HEK293 (cell line): ENCODE results near the gene KRT16.
A peak's percentile ranks its signal among the peaks of the same experiment; 100 is the strongest.
"Not testable (repeated sequence)": the region's sequence is repeated elsewhere in the genome, so short reads cannot be mapped to it uniquely, and the experiment has no call there.

ENCODE experiments used
- CTCF ChIA-PET: fragments of 350-600 bp; formaldehyde crosslinking; extraction: SDS; loops from one replicate; lab custom pipeline; 2021; ENCODE audit warnings: antibody characterized with exemption; lab: Yijun Ruan, JAX
- POLR2A ChIA-PET: fragments of 300-600 bp; formaldehyde crosslinking; extraction: SDS; loops from one replicate; lab custom pipeline; 2020; ENCODE audit warnings: antibody characterized with exemption, inconsistent platforms; lab: Yijun Ruan, JAX
- H3K27ac ChIP-seq: fragments of 200-500 bp; sonication (Bioruptor generic); 2 replicates; pipeline ENCODE4 v1.5.1; 2014; ENCODE audit warnings: low read depth, low read length, control low read depth, inconsistent platforms; ENCODE audit errors: extremely low read depth
- H3K36me3 ChIP-seq, 2 experiments: fragments of 200-500 bp in 1 of 2; sonication (Bioruptor generic) in 1 of 2; 1 replicate in 1 of 2; 2 replicates in 1 of 2; pipeline ENCODE4 v1.5.1; 2014 to 2017; ENCODE audit warnings: inconsistent platforms in 2 of 2, low read length in 2 of 2; ENCODE audit not compliant: control insufficient read depth in 2 of 2, insufficient read depth in 1 of 2
- H3K4me1 ChIP-seq: fragments of 200-500 bp; sonication (Bioruptor generic); 2 replicates; pipeline ENCODE4 v1.5.1; 2014; ENCODE audit warnings: mild to moderate bottlenecking, low read length, inconsistent platforms; ENCODE audit not compliant: control insufficient read depth, insufficient read depth
- H3K4me3 ChIP-seq: 2 replicates; pipeline ENCODE4 v1.5.1; 2011; ENCODE audit warnings: low read depth, mild to moderate bottlenecking, control low read depth, low read length, moderate library complexity
- H3K9me3 ChIP-seq: fragments of 200-500 bp; sonication (Bioruptor generic); 2 replicates; pipeline ENCODE4 v1.5.1; 2014; ENCODE audit warnings: low read depth, low read length, inconsistent platforms; ENCODE audit not compliant: control insufficient read depth, insufficient read depth
- EGR2 ChIP-seq: fragments of 450-650 bp; formaldehyde crosslinking; IDR thresholded peaks from 2 replicates; pipeline ENCODE4 v1.5.1; 2016; ENCODE audit warnings: low read depth, missing biosample characterization, missing genetic modification characterization
- GLIS1 ChIP-seq: fragments of 450-650 bp; formaldehyde crosslinking; IDR thresholded peaks from 2 replicates; pipeline ENCODE4 v1.5.1; 2016; ENCODE audit warnings: missing biosample characterization, missing genetic modification characterization
- GLIS2 ChIP-seq: fragments of 450-650 bp; formaldehyde crosslinking; IDR thresholded peaks from 2 replicates; pipeline ENCODE4 v1.5.1; 2016; ENCODE audit warnings: missing biosample characterization, missing genetic modification characterization
- RBAK ChIP-seq: fragments of 450-650 bp; formaldehyde crosslinking; IDR thresholded peaks from 2 replicates; pipeline ENCODE4 v1.5.1; 2016; ENCODE audit warnings: missing biosample characterization, missing genetic modification characterization
- SP2 ChIP-seq: fragments of 450-650 bp; formaldehyde crosslinking; IDR thresholded peaks from 2 replicates; pipeline ENCODE4 v1.5.1; 2016; ENCODE audit warnings: missing biosample characterization, missing genetic modification characterization
- ZBTB17 ChIP-seq: fragments of 450-650 bp; formaldehyde crosslinking; IDR thresholded peaks from 2 replicates; pipeline ENCODE4 v1.5.1; 2016; ENCODE audit warnings: missing biosample characterization, missing genetic modification characterization
- ZEB2 ChIP-seq: fragments of 450-650 bp; formaldehyde crosslinking; IDR thresholded peaks from 2 replicates; pipeline ENCODE4 v1.5.1; 2016; ENCODE audit warnings: missing biosample characterization, missing genetic modification characterization
- ZNF175 ChIP-seq: fragments of 450-650 bp; formaldehyde crosslinking; IDR thresholded peaks from 2 replicates; pipeline ENCODE4 v1.5.1; 2016; ENCODE audit warnings: missing biosample characterization, missing genetic modification characterization
- ZNF239 ChIP-seq: fragments of 450-650 bp; formaldehyde crosslinking; IDR thresholded peaks from 2 replicates; pipeline ENCODE4 v1.5.1; 2016; ENCODE audit warnings: missing biosample characterization, missing genetic modification characterization
- ZNF426 ChIP-seq: fragments of 450-650 bp; formaldehyde crosslinking; IDR thresholded peaks from 2 replicates; pipeline ENCODE4 v1.5.1; 2017; ENCODE audit warnings: missing biosample characterization, missing genetic modification characterization, mild to moderate bottlenecking, inconsistent platforms, moderate library complexity
- ZNF529 ChIP-seq: fragments of 450-650 bp; formaldehyde crosslinking; IDR thresholded peaks from 2 replicates; pipeline ENCODE4 v1.5.1; 2017; ENCODE audit warnings: missing genetic modification characterization, missing biosample characterization; ENCODE audit not compliant: insufficient replicate concordance
- ZNF621 ChIP-seq: fragments of 450-650 bp; formaldehyde crosslinking; IDR thresholded peaks from 2 replicates; pipeline ENCODE4 v1.5.1; 2017; ENCODE audit warnings: missing biosample characterization, missing genetic modification characterization
- ZXDB ChIP-seq: fragments of 450-650 bp; formaldehyde crosslinking; IDR thresholded peaks from 2 replicates; pipeline ENCODE4 v1.5.1; 2016; ENCODE audit warnings: missing biosample characterization, missing genetic modification characterization
- TF ChIP-seq, protein P1 (sequence below): fragments of 450-650 bp; formaldehyde crosslinking; IDR thresholded peaks from 2 replicates; pipeline ENCODE4 v1.5.1; 2017; ENCODE audit warnings: missing biosample characterization, missing genetic modification characterization

The KRT16 gene

DNA sequence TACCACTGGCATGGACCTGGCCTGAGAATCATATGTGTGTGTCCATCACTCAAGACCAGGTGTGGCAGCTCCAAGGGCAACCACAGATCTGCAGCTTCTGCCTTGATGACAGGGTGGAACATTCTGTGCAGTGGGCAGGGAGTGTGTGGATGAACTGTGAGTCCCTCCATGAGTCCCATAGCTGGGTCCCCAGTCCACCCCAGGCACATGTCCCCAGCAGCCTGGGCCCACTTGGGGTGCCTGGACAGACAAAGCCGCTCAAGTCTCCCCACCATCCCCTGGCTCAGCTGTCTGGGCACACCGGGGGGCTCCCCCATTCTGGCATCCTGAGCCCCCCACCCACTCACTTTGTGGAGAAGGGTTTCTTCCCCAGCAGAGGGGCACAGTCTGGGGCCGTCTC lies 4.6 kb upstream of the KRT16 start (continued):
- TF ChIP-seq, protein P1, sequence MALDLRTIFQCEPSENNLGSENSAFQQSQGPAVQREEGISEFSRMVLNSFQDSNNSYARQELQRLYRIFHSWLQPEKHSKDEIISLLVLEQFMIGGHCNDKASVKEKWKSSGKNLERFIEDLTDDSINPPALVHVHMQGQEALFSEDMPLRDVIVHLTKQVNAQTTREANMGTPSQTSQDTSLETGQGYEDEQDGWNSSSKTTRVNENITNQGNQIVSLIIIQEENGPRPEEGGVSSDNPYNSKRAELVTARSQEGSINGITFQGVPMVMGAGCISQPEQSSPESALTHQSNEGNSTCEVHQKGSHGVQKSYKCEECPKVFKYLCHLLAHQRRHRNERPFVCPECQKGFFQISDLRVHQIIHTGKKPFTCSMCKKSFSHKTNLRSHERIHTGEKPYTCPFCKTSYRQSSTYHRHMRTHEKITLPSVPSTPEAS (tag by site-specific recombination): no peak
- no peak for TF ChIP-seq ZNF175 (tag by site-specific recombination)

GRCh38 chr17:41616486-41616885 lies 3.9 kb upstream of the KRT16 start:
- not testable (repeated sequence) for H3K4me3 ChIP-seq, H3K9me3 ChIP-seq, H3K36me3 ChIP-seq, H3K4me1 ChIP-seq, H3K27ac ChIP-seq
- POLR2A ChIA-PET: interaction anchor here (1.5 kb wide), 1 partner anchor 32 kb away, joined by 3 read pairs; no protein-coding TSS in a partner anchor
- CTCF ChIA-PET: interaction anchor here (0.6 to 1.6 kb wide), 4 partner anchors 10 to 821 kb away, joined by 3 to 9 read pairs (median 4); no protein-coding TSS in a partner anchor

- POLR2A ChIA-PET: no interaction called here
- Histone ChIP-seq H3K27ac (no peak overlapping the region), H3K36me3 (no peaks in the 10 kb centered on the region), H3K4me1 (no peaks in the 10 kb centered on the region), H3K9me3 (no peaks in the 10 kb centered on the region), H3K4me3 (no peak overlapping the region)
- CTCF ChIA-PET: interaction anchor here (0.7 to 1.2 kb wide), 4 partner anchors 9 to 823 kb away, joined by 3 to 8 read pairs (median 4); no protein-coding TSS in a partner anchor
- TF ChIP-seq RBAK (tag by site-specific recombination): no peak
- TF ChIP-seq ZNF621 (tag by site-specific recombination): no peak
- peak; percentile 32; the same call in 1 of the 2 replicates for TF ChIP-seq SP2
- TF ChIP-seq GLIS1 (tag by site-specific recombination): peak; percentile 22; the same call in 1 of the 2 replicates
- TF ChIP-seq GLIS2: 0 out of 2 replicates have a peak, but pooled peaks have one; percentile 51
- peak; percentile 22; the same call in 1 of the 2 replicates for TF ChIP-seq EGR2 (tag by site-specific recombination)
- TF ChIP-seq ZEB2 (tag by site-specific recombination): 0 out of 2 replicates have a peak, but pooled peaks have one; percentile 18
- TF ChIP-seq ZBTB17 (tag by site-specific recombination): peak; percentile 38; the same call in 1 of the 2 replicates
Observed at GRCh38 chr17:41615454-41615853, 2.9 kb upstream of the KRT16 start.

- H3K4me3 ChIP-seq, H3K9me3 ChIP-seq, H3K36me3 ChIP-seq, POLR2A ChIA-PET, H3K27ac ChIP-seq, H3K4me1 ChIP-seq: not testable (repeated sequence)
- CTCF ChIA-PET: interaction anchor here (1.2 kb wide), 2 partner anchors 33 to 66 kb away, joined by 3 to 8 read pairs; no protein-coding TSS in a partner anchor
Observed at GRCh38 chr17:41614767-41615166, 2.2 kb upstream of the KRT16 start.

DNA sequence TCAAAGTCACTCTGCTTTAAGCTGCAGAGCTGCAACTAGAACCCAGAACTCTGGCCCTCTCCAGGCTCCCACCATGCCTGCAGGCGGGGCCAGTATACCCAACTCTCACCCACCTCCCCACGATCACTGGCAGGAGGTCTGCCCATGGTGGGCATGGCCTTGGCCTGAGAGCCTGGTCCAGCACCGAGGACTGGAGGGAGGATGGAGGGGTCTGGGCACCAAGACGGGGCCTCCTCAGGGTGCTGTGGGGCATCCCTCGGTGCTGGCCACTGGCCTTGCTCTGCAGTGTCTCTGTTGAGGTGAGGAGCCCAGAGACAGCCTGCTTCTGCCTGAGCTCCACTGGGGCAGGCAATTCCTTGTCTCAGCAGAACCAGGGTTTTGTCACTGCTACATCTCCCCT lies 1.5 kb upstream of the KRT16 start:
- CTCF ChIA-PET: interaction anchor here (0.6 to 1.2 kb wide), 3 partner anchors 22 to 66 kb away, joined by 3 read pairs; no protein-coding TSS in a partner anchor
- H3K4me1 ChIP-seq: no peaks in the 10 kb centered on the region
- TF ChIP-seq ZNF239 (no peak), ZNF529 (tag by site-specific recombination) (no peak), ZNF426 (no peak), ZXDB (tag by site-specific recombination) (no peak)
- TF ChIP-seq, all 188 proteins: peak for 0
- Histone ChIP-seq H3K4me3 (no peak overlapping the region), H3K9me3 (no peaks in the 10 kb centered on the region), H3K27ac (no peak overlapping the region), H3K36me3 (no peaks in the 10 kb centered on the region)
- POLR2A ChIA-PET: no interaction called here
